Heart right ventricle (tissue), 16 donors: ENCODE data around the gene GORASP1. TPM values are rescaled to one million over a fixed set of nuclear protein-coding genes. Genes with fewer than 3 reads are reported as not detected.

Source experiments
- ATAC-seq, 8 donors: fragments of 200-7000 bp; cut with Tn5 transposase; one replicate each; pipeline ENCODE4 v1.9.1; 2020; ENCODE audit warnings: mild to moderate bottlenecking in 8 of 8, moderate library complexity in 8 of 8, moderate number of reproducible peaks in 1 of 8
- DNase-seq, 2 donors: peaks; one replicate each; pipeline ENCODE4 v3.0.0-alpha.2; 2020
- H3K27ac ChIP-seq, 10 donors: fragments of 200-600 bp; sonication (generic) in 2 of 10; one replicate each; pipeline versions ENCODE4 v1.5.0 to v1.8.0; 2020 to 2022; ENCODE audit warnings: mild to moderate bottlenecking in 3 of 10
- H3K27me3 ChIP-seq, 7 donors: fragments of 200-600 bp; one replicate each; pipeline ENCODE4 v1.8.0; 2021 to 2022; ENCODE audit warnings: mild to moderate bottlenecking in 2 of 7
- H3K36me3 ChIP-seq, 9 donors: fragments of 200-600 bp; sonication (generic) in 1 of 9; one replicate each; pipeline versions ENCODE4 v1.5.0 to v1.8.0; 2020 to 2022; ENCODE audit warnings: mild to moderate bottlenecking in 2 of 9
- H3K4me1 ChIP-seq, 9 donors: fragments of 200-600 bp; sonication (generic) in 1 of 9; one replicate each; pipeline versions ENCODE4 v1.5.0 to v1.8.0; 2020 to 2022; ENCODE audit warnings: mild to moderate bottlenecking in 4 of 9
- H3K4me3 ChIP-seq, 10 donors: fragments of 200-600 bp; sonication (generic) in 2 of 10; one replicate each; pipeline versions ENCODE4 v1.5.0 to v1.8.0; 2020 to 2022; ENCODE audit warnings: mild to moderate bottlenecking in 7 of 10, moderate library complexity in 2 of 10
- H3K9me3 ChIP-seq, 11 donors: fragments of 200-600 bp in 10 of 11; sonication (generic) in 2 of 11; one replicate each; pipeline versions ENCODE4 v1.5.0 to v1.8.0; 2013 to 2022; ENCODE audit warnings: mild to moderate bottlenecking in 2 of 11, control low read depth in 1 of 11, moderate library complexity in 1 of 11
- WGBS, 2 donors: extraction: QIAGEN DNeasy Blood & Tissue Kit; methylation state at CpG; one replicate each; pipeline ENCODE4 v1.1.7; 2013; ENCODE audit warnings: inconsistent platforms in 1 of 2; 5-methylcytosine and 5-hydroxymethylcytosine counted together
- intact Hi-C, 10 donors: fragments of 100-400 bp; cut with DNase I; formaldehyde crosslinking; loops; one replicate each; pipeline versions ENCODE4 v1.11.1 to v1.14.2; 2022
- polyA plus RNA-seq, 2 donors: library from polyadenylated mRNA; stranded (reverse); fragments of 200-250 nt; gene quantifications; one replicate each; pipeline ENCODE4 v1.2.3, GENCODE V29; 2013
- total RNA-seq, 10 donors: library from RNA; stranded (reverse); fragmentation: NEBNext Ultra II Directional in 3 of 10; extraction: Animal tissue kit (Norgen Biotek cat#: 25700) in 3 of 10; gene quantifications; one replicate each; pipeline versions ENCODE4 v1.2.1 to v1.2.4, GENCODE V29; 2021 to 2023
- TF ChIP-seq, protein P1 (sequence below), 9 donors: fragments of 200-600 bp; sonication (generic) in 2 of 9; IDR thresholded peaks; one replicate each; pipeline versions ENCODE4 v1.5.0 to v1.8.0; 2021 to 2022; ENCODE audit warnings: antibody characterized with exemption in 9 of 9, mild to moderate bottlenecking in 5 of 9, moderate library complexity in 1 of 9
- donor health status: Arrhythmogenic right ventricular cardiomyopathy.
- donor health status: ischemic (EF 13 %, LVEDD 7.1; RV severe dilation, severe dysfunction).
- donor health status: healthy with polysubstance abuse.
- donor health status: DM: no; HTN: yes; CAD: no.
- donor health status: DM: no; HTN: no; CAD: no.
- donor health status: ischemic (EF 25% LVEDD 6.9; RV normal size, moderate dysfunction).
- donor health status: ischemic (EF 25% LVEDD 5.7; RV mildly dilated, moderate dysfunction).
- donor health status: healthy.
- donor health status: DM: yes; HTN: yes; CAD: no.
- donor health status: Ischemic cardiomyopathy.
- donor health status: ischemic (EF 35%, LVEDD 5.7; RV mildly dilated, moderate dysfunction).
- donor health status: nonischemic (EF 11% LVEDD 7.7; RV severe dilation, severe dysfunction).
- donor health status: DM: yes; HTN: yes; CAD: no.
- donor health status: PGD.
- donor health status: ischemic (EF 29% LVEDD 5.4; RV normal size, mild dysfunction).
- donor health status: nonischemic (EF 23%, LVEDD 6.1; RV moderate dilation, normal function).

The GORASP1 gene
- total and polyA plus RNA-seq, 12 donors = 28.4 to 54.2 (median 40.6) TPM

DNA sequence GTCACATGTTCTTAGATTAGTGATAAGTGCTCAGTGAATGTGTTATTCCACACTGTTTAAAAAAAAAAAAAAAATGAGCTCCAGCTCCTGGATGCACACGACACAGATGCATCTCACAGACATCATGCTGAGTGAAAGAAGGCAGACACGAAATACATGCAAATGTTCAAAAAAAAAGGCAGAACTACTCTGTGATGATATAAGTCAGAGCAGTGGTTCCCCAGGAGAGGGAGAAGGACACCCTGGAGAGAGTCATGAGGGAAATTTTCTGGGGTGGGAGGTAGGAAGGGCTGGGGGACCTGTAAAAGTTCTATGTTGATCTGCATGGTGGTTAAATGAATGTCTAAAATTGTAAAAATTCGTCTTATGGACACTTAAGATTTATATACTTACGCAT, 41.6 kb upstream of the GORASP1 start:
- H3K27me3 ChIP-seq = no peaks in the 10 kb centered on the region
- DNase-seq (no peak), ATAC-seq (no peak)
- no peaks in the 10 kb centered on the region for H3K9me3 ChIP-seq
- 69 to 80% methylated on average over 4 of the region's 4 CpGs for WGBS, 2 donors
- peak overlapping the region in 8 of 10 donors; percentile 24 to 100 (median 100) for H3K27ac ChIP-seq
- intact Hi-C loops = loop anchor here in 2 of 10 donors (5.0 to 10.0 kb wide), 2 partner anchors 38 to 236 kb away; partner anchors contain the start of gene SLC25A38 (in 1 of the 2)
- H3K4me3 ChIP-seq = peak overlapping the region in 2 of 10 donors; percentile 18 to 34
- H3K4me1 ChIP-seq = peaks cover 43 to 82% (median 71%) of the 10 kb centered on the region in 9 donors
- peaks cover 0 to 27% (median 23%) of the 10 kb centered on the region in 9 donors for H3K36me3 ChIP-seq
- TF ChIP-seq, protein P1, sequence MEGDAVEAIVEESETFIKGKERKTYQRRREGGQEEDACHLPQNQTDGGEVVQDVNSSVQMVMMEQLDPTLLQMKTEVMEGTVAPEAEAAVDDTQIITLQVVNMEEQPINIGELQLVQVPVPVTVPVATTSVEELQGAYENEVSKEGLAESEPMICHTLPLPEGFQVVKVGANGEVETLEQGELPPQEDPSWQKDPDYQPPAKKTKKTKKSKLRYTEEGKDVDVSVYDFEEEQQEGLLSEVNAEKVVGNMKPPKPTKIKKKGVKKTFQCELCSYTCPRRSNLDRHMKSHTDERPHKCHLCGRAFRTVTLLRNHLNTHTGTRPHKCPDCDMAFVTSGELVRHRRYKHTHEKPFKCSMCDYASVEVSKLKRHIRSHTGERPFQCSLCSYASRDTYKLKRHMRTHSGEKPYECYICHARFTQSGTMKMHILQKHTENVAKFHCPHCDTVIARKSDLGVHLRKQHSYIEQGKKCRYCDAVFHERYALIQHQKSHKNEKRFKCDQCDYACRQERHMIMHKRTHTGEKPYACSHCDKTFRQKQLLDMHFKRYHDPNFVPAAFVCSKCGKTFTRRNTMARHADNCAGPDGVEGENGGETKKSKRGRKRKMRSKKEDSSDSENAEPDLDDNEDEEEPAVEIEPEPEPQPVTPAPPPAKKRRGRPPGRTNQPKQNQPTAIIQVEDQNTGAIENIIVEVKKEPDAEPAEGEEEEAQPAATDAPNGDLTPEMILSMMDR (IDR thresholded peaks at IDR 0.05) = no peak

DNA sequence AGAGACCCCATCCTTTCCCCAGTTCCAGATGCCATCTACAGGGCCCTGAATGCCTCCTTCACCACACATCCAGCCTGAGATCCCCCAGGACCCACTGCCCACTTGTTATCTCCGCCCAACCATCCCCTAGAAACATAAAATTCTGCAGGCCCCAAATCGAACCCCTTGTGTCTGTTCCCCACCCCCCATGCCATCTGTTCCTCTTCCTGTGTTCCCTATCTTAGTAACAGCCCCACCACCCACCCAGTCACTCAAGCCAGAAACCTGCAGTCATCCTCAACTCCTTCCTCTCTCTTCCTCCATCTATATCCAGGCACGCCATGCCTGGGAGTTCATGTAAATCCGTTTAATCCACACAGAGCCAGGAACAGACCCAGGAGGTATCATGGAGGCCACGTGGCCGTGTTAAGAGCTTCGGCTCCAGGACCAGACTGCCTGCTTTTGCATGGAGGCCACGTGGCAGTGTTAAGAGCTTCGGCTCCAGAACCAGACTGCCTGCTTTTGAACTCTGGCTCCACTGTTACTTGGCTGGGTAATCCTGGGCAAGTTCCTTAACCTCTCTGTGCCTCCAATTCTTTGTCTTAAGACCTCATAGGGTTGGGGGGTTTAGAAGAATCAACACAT, 41.1 kb upstream of the GORASP1 start:
- Histone ChIP-seq H3K9me3 (no peaks in the 10 kb centered on the region), H3K27me3 (no peaks in the 10 kb centered on the region), H3K27ac (peak overlapping the region in 9 of 10 donors; percentile 24 to 100 (median 77)), H3K4me3 (peak overlapping the region in 5 of 10 donors; percentile 17 to 34 (median 18)), H3K4me1 (peaks cover 43 to 83% (median 68%) of the 10 kb centered on the region in 9 donors), H3K36me3 (peaks cover 0 to 32% (median 28%) of the 10 kb centered on the region in 9 donors)
- DNase-seq (no peak), ATAC-seq (no peak)
- TF ChIP-seq, protein P1 (IDR thresholded peaks at IDR 0.05) = no peak
- WGBS, 2 donors = 44 to 48% methylated on average over 9 of the region's 9 CpGs
- intact Hi-C loops = loop anchor here in 2 of 10 donors (5.0 to 10.0 kb wide), 2 partner anchors 39 to 236 kb away; partner anchors contain the start of gene SLC25A38 (in 1 of the 2)

DNA sequence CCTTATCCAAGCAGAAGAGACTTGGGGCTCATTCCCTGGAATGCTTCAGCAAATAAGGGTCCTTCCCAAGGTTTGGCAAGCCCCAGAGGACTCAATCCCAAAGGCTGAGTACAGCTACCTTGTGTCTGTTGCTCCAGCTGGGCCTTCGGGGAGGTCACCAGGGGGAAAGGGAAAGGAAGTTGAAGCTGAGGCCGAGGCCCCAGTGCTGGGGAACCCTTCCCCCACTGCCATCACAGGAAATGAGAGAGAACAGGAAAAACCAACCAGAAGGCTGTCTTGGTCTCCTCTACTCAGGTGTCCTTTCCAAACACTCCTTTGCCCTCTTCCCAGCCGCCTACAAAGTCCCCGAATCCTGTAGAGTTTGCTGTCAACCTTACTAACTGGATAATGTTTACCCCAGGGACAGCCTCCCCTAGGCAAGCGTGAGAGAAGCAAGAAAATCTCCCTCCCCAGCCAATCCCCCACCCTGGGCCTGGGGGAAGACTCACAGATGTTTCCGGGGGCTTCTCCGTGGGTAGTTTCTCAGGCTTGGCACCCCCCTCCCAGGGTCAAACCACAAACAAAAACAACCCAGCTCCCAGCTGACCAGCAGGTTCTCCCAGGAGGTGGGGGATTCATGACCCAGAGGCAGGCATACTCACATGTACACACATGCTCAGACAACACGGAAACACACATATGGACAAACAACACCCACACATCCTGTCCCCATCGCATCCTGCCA, 40.4 kb upstream of the GORASP1 start:
- peak overlapping the region; percentile 24 to 100 (median 75) for H3K27ac ChIP-seq
- no peaks in the 10 kb centered on the region for H3K9me3 ChIP-seq
- DNase-seq (peak in 1 of 2 donors; percentile 63), ATAC-seq (peak in 1 of 8 donors; percentile 19)
- intact Hi-C loops = loop anchor here in 2 of 10 donors (5.0 to 10.0 kb wide), 2 partner anchors 39 to 237 kb away; partner anchors contain the start of gene SLC25A38 (in 1 of the 2)
- TF ChIP-seq, protein P1 (IDR thresholded peaks at IDR 0.05) = no peak
- peaks cover 43 to 89% (median 74%) of the 10 kb centered on the region in 9 donors for H3K4me1 ChIP-seq
- H3K27me3 ChIP-seq = no peaks in the 10 kb centered on the region
- H3K36me3 ChIP-seq = peaks cover 0 to 39% (median 35%) of the 10 kb centered on the region in 9 donors
- 33 to 54% methylated on average over 9 of the region's 9 CpGs for WGBS, 2 donors
- peak overlapping the region in 7 of 10 donors; percentile 13 to 34 (median 19) for H3K4me3 ChIP-seq
